ENCODE measurements around the gene DPH6. TPM values are rescaled to one million over a fixed set of nuclear protein-coding genes. Genes with fewer than 3 reads are reported as not detected.

DPH6 gene
- total RNA-seq, 2 experiments from 2014 or later: 7.0 to 8.0 TPM

GRCh38 chr15:35427496-35427895 is 118.5 kb downstream of the DPH6 start:
- Mint-ChIP-seq H3K36me3 (ENCODE audit: low read depth) (peaks cover 19% of the 10 kb centered on the region), H3K9me3 (peaks cover 2% of the 10 kb centered on the region), H3K4me3 (no peak overlapping the region), H3K27ac (no peak overlapping the region), H3K4me1 (ENCODE audit: low read depth) (no peaks in the 10 kb centered on the region), H3K27me3 (no peaks in the 10 kb centered on the region)
- ChIA-PET CTCF (no interaction called here), POLR2A (no interaction called here)
- ATAC-seq (ENCODE audit: poor library complexity) (no peak), DNase-seq (no peak)
- H3K27ac ChIP-seq (ENCODE audit: low read depth in 1 of 2, low read length in 2 of 2): no peak overlapping the region
- intact Hi-C loops (cut with DNase I, micrococcal nuclease): no loop called here
- no peaks in the 10 kb centered on the region for H3K9me3 ChIP-seq (ENCODE audit: control insufficient read depth in 1 of 2, insufficient read depth in 1 of 2, low read length in 2 of 2)
- no peak for TF ChIP-seq CTCF (IDR thresholded peaks at IDR 0.05)
- H3K27me3 ChIP-seq (ENCODE audit: control insufficient read depth in 1 of 2, insufficient read depth in 2 of 2, low read length in 2 of 2): no peaks in the 10 kb centered on the region
- H3K4me3 ChIP-seq (ENCODE audit: low read length): no peak overlapping the region
- H3K36me3 ChIP-seq (ENCODE audit: insufficient read depth, low read length): no peaks in the 10 kb centered on the region
- H3K4me1 ChIP-seq (ENCODE audit: insufficient read depth, low read length): no peaks in the 10 kb centered on the region

- CTCF ChIA-PET: no interaction called here
- Mint-ChIP-seq H3K4me3 (no peak overlapping the region), H3K27ac (no peak overlapping the region), H3K36me3 (ENCODE audit: low read depth) (peaks cover 18% of the 10 kb centered on the region), H3K9me3 (peaks cover 2% of the 10 kb centered on the region), H3K27me3 (no peaks in the 10 kb centered on the region), H3K4me1 (ENCODE audit: low read depth) (no peaks in the 10 kb centered on the region)
- no peaks in the 10 kb centered on the region for H3K9me3 ChIP-seq (ENCODE audit: control insufficient read depth in 1 of 2, insufficient read depth in 1 of 2, low read length in 2 of 2)
- H3K36me3 ChIP-seq (ENCODE audit: insufficient read depth, low read length): no peaks in the 10 kb centered on the region
- no peak overlapping the region for H3K4me3 ChIP-seq (ENCODE audit: low read length)
- no peaks in the 10 kb centered on the region for H3K4me1 ChIP-seq (ENCODE audit: insufficient read depth, low read length)
- no peaks in the 10 kb centered on the region for H3K27me3 ChIP-seq (ENCODE audit: control insufficient read depth in 1 of 2, insufficient read depth in 2 of 2, low read length in 2 of 2)
- POLR2A ChIA-PET: no interaction called here
- ATAC-seq (ENCODE audit: poor library complexity): no peak
- H3K27ac ChIP-seq (ENCODE audit: low read depth in 1 of 2, low read length in 2 of 2): no peak overlapping the region
- TF ChIP-seq CTCF (IDR thresholded peaks at IDR 0.05): no peak
- intact Hi-C loops (cut with DNase I, micrococcal nuclease): no loop called here
- no peak for DNase-seq
These were observed 118.9 kb downstream of the DPH6 start for GRCh38 chr15:35427091-35427490.

- Histone ChIP-seq H3K4me1 (ENCODE audit: insufficient read depth, low read length) (no peaks in the 10 kb centered on the region), H3K27me3 (ENCODE audit: control insufficient read depth in 1 of 2, insufficient read depth in 2 of 2, low read length in 2 of 2) (no peaks in the 10 kb centered on the region), H3K36me3 (ENCODE audit: insufficient read depth, low read length) (no peaks in the 10 kb centered on the region), H3K4me3 (ENCODE audit: low read length) (no peak overlapping the region), H3K9me3 (ENCODE audit: control insufficient read depth in 1 of 2, insufficient read depth in 1 of 2, low read length in 2 of 2) (no peaks in the 10 kb centered on the region), H3K27ac (ENCODE audit: low read depth in 1 of 2, low read length in 2 of 2) (no peak overlapping the region)
- Mint-ChIP-seq H3K4me1 (ENCODE audit: low read depth) (no peaks in the 10 kb centered on the region), H3K9me3 (no peaks in the 10 kb centered on the region), H3K27ac (no peak overlapping the region), H3K36me3 (ENCODE audit: low read depth) (peaks cover 2% of the 10 kb centered on the region), H3K27me3 (no peaks in the 10 kb centered on the region), H3K4me3 (no peak overlapping the region)
- POLR2A ChIA-PET: no interaction called here
- CTCF ChIA-PET: no interaction called here
- intact Hi-C loops (cut with DNase I, micrococcal nuclease): no loop called here
- no peak for TF ChIP-seq CTCF (IDR thresholded peaks at IDR 0.05)
- no peak for ATAC-seq (ENCODE audit: poor library complexity)
- DNase-seq: no peak
These were observed 135.2 kb downstream of the DPH6 start for GRCh38 chr15:35410775-35411174.

Measured in CD4-positive, alpha-beta T cell (primary cell).